WERI-Rb-1 (cell line): Measurements from ENCODE around the gene KRT73.

Source experiments
- DNase-seq: peaks from one replicate; pipeline ENCODE4 v3.0.0-alpha.2; 2020
- H3K27ac ChIP-seq: fragments of 250-450 bp; sonication (Bioruptor Pico); 2 replicates; pipeline ENCODE4 v1.5.1; 2020; ENCODE audit warnings: mild to moderate bottlenecking, moderate library complexity
- H3K27me3 ChIP-seq: fragments of 250-450 bp; sonication (Bioruptor Pico); 2 replicates; pipeline ENCODE4 v1.5.1; 2021; ENCODE audit warnings: mild to moderate bottlenecking, low read depth, moderate library complexity; ENCODE audit not compliant: insufficient read depth, severe bottlenecking
- H3K36me3 ChIP-seq: fragments of 250-450 bp; sonication (Bioruptor Pico); 2 replicates; pipeline ENCODE4 v1.5.1; 2020; ENCODE audit warnings: mild to moderate bottlenecking, moderate library complexity
- H3K4me3 ChIP-seq: 2 replicates; pipeline ENCODE4 v1.5.1; 2011; ENCODE audit warnings: low read depth, mild to moderate bottlenecking, control low read depth, low read length
- H3K9me3 ChIP-seq: fragments of 250-450 bp; sonication (Bioruptor Pico); 2 replicates; pipeline ENCODE4 v1.5.1; 2021; ENCODE audit warnings: mild to moderate bottlenecking, moderate library complexity; ENCODE audit not compliant: severe bottlenecking
- TF ChIP-seq, protein P1 (sequence below): IDR thresholded peaks from 2 replicates; pipeline ENCODE4 v1.5.1; 2011; ENCODE audit warnings: low read depth, mild to moderate bottlenecking, control low read depth, inconsistent platforms, low read length

Gene KRT73

DNA sequence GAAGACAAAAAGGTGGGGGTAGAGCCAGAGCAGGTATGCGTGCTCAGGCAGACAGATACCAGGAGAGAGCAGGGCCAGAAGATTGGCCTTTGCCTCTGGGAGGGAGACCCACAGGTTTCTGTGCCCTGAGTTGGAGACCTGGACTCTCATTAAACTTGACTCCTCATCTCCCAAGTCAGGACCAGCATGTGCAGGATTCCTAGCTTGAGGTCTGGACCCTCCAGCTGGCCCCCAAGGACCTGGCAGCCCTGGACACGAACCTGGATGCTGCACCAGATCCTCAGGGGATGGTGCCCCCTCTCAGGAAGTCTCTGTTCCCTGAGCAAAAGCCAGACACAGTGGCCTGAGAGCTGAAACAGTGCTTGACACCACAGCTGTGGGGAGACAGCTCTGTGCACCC lies 10.5 kb upstream of the KRT73 start:
- no peak for DNase-seq
- H3K9me3 ChIP-seq, result no peaks in the 10 kb centered on the region
- TF ChIP-seq, protein P1, sequence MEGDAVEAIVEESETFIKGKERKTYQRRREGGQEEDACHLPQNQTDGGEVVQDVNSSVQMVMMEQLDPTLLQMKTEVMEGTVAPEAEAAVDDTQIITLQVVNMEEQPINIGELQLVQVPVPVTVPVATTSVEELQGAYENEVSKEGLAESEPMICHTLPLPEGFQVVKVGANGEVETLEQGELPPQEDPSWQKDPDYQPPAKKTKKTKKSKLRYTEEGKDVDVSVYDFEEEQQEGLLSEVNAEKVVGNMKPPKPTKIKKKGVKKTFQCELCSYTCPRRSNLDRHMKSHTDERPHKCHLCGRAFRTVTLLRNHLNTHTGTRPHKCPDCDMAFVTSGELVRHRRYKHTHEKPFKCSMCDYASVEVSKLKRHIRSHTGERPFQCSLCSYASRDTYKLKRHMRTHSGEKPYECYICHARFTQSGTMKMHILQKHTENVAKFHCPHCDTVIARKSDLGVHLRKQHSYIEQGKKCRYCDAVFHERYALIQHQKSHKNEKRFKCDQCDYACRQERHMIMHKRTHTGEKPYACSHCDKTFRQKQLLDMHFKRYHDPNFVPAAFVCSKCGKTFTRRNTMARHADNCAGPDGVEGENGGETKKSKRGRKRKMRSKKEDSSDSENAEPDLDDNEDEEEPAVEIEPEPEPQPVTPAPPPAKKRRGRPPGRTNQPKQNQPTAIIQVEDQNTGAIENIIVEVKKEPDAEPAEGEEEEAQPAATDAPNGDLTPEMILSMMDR, result no peak

DNA sequence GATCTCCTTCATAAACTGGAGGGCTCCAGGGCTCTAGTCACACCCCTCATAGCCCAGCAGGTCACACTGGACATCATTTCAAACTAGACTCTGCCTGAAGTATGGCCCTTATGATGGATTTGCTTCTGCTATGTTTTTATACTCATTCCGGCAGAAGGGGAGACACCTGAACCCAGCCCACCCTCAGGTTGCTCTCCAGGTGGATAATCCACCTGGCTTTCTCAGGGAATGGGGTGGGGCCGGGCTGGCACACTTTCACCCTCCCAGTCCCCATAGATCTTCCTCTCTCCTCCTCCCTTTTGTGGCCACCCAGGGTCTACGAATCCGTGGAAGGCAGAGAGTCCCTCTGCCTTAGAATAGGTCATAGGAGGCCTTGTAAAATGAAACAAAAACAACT lies 9.8 kb upstream of the KRT73 start:
- Histone ChIP-seq H3K27ac (no peak overlapping the region), H3K4me3 (no peak overlapping the region), H3K27me3 (peaks cover 75% of the 10 kb centered on the region), H3K9me3 (no peaks in the 10 kb centered on the region), H3K36me3 (no peaks in the 10 kb centered on the region)
- TF ChIP-seq, protein P1, result no peak
- DNase-seq, result no peak

More for the DNA sequence above, 10.5 kb upstream of the KRT73 start:
- no peak overlapping the region for H3K4me3 ChIP-seq
- no peaks in the 10 kb centered on the region for H3K36me3 ChIP-seq
- H3K27me3 ChIP-seq, result peaks cover 78% of the 10 kb centered on the region
- no peak overlapping the region for H3K27ac ChIP-seq

DNA sequence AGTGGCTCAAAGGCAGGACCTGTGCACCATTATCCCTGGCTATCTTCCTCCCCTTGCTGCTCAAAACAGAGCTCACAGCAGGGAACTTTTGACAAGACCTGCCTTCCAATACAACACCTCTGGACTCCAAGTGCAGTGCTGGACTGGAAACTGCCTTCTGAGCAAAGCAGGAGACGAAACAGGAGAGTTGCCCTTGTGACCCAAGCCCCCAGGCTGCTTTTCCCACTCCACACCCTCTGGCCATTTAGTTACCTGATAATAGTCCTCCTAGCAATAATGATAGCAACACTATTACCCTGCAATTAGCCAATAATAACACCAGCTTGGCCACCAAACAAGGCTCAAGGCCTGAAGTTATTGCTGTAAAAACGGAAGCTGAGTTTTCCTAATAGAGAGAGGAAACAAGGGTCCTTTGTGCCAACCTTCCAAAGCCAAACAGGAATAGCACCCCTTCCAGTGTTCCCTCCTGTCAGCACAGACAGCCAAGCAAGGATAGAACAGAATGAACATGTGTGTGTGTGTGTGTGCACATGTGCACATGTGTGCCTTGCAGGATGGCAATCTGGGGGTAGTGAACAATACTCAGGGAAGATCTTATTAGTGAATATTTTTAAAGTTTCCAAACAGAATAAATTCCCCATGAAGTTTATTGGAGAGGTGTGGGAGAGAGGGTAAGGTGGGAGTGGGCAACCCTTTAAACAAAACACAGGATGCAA lies 9.2 kb upstream of the KRT73 start:
- DNase-seq, result no peak

DNA sequence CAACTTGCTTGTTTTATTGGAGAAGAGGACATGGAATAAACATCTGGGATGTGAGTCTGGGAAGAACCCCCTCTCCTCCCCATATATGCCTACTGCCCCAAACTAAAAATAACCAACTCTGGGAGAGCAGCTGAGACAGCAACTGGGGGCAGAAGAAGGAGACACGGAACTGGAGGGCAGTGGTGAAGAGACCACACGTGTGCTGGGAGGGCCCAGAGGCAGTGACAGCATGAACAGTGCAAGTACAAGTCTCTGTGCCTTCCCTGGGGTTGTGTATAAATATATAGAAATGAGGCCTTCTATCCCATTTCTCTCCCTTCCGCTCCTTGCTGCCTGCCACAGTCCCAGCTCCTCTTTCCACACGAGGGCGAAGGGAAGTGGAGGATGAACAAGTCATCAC lies 4.0 kb upstream of the KRT73 start:
- DNase-seq, result no peak
- H3K9me3 ChIP-seq, result no peaks in the 10 kb centered on the region
- H3K27me3 ChIP-seq, result peaks cover 67% of the 10 kb centered on the region
- no peaks in the 10 kb centered on the region for H3K36me3 ChIP-seq
- H3K4me3 ChIP-seq, result no peak overlapping the region
- no peak overlapping the region for H3K27ac ChIP-seq
- TF ChIP-seq, protein P1, result no peak

More for the DNA sequence above, 9.2 kb upstream of the KRT73 start:
- Histone ChIP-seq H3K27ac (no peak overlapping the region), H3K4me3 (no peak overlapping the region), H3K36me3 (no peaks in the 10 kb centered on the region), H3K9me3 (no peaks in the 10 kb centered on the region), H3K27me3 (peaks cover 76% of the 10 kb centered on the region)
- TF ChIP-seq, protein P1, result no peak

DNA sequence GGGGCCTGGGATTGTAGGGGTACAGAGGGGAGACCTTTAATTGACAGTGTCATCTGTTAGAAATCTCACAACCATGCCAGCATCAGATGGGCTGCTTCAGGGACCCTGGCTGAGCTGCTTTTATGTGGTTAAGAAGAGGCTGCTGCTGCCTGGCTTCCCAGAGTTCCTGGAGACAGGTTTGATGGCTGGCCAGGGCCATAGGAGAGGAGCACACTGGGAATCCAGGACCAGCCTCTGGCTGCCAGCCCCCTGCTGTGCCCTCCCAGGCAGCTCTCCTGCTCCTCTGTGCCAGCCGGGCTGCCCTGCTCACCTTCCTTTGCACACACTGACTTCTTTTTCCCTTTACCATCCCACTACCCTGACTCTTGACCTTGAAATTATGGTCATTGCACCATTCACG lies 507 bp upstream of the KRT73 start:
- Histone ChIP-seq H3K4me3 (no peak overlapping the region), H3K27me3 (peaks cover 78% of the 10 kb centered on the region), H3K27ac (no peak overlapping the region), H3K9me3 (no peaks in the 10 kb centered on the region), H3K36me3 (no peaks in the 10 kb centered on the region)
- TF ChIP-seq, protein P1, result no peak
- DNase-seq, result no peak

DNA sequence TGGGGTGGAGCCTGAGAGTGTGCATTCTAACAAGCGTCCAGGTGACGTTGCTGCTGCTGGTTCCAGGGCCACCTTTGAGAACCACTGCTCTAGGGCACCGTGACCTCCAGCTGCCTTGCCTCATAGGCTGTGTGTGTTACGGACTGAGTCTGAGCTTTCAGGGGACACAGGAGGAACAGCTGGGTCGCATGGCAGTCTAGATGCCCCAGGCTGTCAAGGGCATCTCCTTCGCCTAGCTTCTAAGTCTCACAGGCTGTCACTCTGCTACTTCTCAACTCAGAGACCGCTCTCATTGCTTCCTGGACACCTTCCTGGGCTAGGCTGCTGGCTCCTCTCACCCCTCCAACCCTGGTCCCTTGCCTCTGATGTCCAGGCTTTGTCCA lies 965 bp downstream of the KRT73 start:
- H3K27ac ChIP-seq, result no peak overlapping the region
- no peaks in the 10 kb centered on the region for H3K9me3 ChIP-seq
- peaks cover 82% of the 10 kb centered on the region for H3K27me3 ChIP-seq
- TF ChIP-seq, protein P1, result no peak
- no peak for DNase-seq
- H3K36me3 ChIP-seq, result no peaks in the 10 kb centered on the region
- H3K4me3 ChIP-seq, result no peak overlapping the region
